Measurements from ENCODE around the gene NYAP2. TPM values are rescaled to one million over a fixed set of nuclear protein-coding genes. Genes with fewer than 3 reads are reported as not detected.

NYAP2 gene
- total RNA-seq, 1 donor from 2014 or later, result not detected

DNA sequence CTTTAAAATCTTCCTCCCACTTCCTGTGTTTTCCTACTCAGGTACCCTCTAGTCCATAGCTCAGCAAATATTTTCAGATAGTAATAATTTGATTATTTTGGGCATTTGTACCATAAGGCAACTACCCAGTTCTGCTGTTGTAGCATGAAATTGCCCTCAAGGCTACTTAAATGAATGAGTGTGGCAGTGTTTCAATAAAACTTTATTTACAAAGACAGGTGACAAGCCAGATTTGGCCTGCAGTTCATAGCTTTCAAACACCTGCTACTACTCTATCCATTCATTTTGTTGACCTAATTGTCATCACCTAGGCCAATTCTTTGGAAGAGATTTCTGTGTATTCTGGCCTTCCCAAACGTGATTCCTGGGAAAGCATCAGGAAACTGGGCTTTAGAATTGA, 28.9 kb downstream of the NYAP2 start:
- Histone ChIP-seq H3K4me3 (ENCODE audit: low read depth, low read length) (no peak overlapping the region), H3K36me3 (ENCODE audit: control insufficient read depth, insufficient read depth, low read length) (no peaks in the 10 kb centered on the region), H3K27me3 (ENCODE audit: control insufficient read depth, insufficient read depth, low read length) (no peaks in the 10 kb centered on the region)
- TF ChIP-seq, protein P1, sequence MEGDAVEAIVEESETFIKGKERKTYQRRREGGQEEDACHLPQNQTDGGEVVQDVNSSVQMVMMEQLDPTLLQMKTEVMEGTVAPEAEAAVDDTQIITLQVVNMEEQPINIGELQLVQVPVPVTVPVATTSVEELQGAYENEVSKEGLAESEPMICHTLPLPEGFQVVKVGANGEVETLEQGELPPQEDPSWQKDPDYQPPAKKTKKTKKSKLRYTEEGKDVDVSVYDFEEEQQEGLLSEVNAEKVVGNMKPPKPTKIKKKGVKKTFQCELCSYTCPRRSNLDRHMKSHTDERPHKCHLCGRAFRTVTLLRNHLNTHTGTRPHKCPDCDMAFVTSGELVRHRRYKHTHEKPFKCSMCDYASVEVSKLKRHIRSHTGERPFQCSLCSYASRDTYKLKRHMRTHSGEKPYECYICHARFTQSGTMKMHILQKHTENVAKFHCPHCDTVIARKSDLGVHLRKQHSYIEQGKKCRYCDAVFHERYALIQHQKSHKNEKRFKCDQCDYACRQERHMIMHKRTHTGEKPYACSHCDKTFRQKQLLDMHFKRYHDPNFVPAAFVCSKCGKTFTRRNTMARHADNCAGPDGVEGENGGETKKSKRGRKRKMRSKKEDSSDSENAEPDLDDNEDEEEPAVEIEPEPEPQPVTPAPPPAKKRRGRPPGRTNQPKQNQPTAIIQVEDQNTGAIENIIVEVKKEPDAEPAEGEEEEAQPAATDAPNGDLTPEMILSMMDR (IDR thresholded peaks at IDR 0.05; ENCODE audit: insufficient read depth, low read length, poor library complexity, severe bottlenecking), result no peak
- no peak for DNase-seq (ENCODE audit: low read depth)

- DNase-seq (ENCODE audit: low read depth), result peak; percentile 12
Measured at GRCh38 chr2:225429717-225430116, 30.2 kb downstream of the NYAP2 start.

GRCh38 chr2:225431105-225431863, 31.8 kb downstream of the NYAP2 start:
- no peak overlapping the region for H3K4me3 ChIP-seq (ENCODE audit: low read depth, low read length)
- no peak for DNase-seq (ENCODE audit: low read depth)
- H3K36me3 ChIP-seq (ENCODE audit: control insufficient read depth, insufficient read depth, low read length), result no peaks in the 10 kb centered on the region
- H3K27me3 ChIP-seq (ENCODE audit: control insufficient read depth, insufficient read depth, low read length), result no peaks in the 10 kb centered on the region
- TF ChIP-seq, protein P1 (IDR thresholded peaks at IDR 0.05; ENCODE audit: insufficient read depth, low read length, poor library complexity, severe bottlenecking), result no peak

More at GRCh38 chr2:225429717-225430116, 30.2 kb downstream of the NYAP2 start:
- no peaks in the 10 kb centered on the region for H3K27me3 ChIP-seq (ENCODE audit: control insufficient read depth, insufficient read depth, low read length)
- no peak overlapping the region for H3K4me3 ChIP-seq (ENCODE audit: low read depth, low read length)
- TF ChIP-seq, protein P1 (IDR thresholded peaks at IDR 0.05; ENCODE audit: insufficient read depth, low read length, poor library complexity, severe bottlenecking), result no peak
- H3K36me3 ChIP-seq (ENCODE audit: control insufficient read depth, insufficient read depth, low read length), result no peaks in the 10 kb centered on the region

DNA sequence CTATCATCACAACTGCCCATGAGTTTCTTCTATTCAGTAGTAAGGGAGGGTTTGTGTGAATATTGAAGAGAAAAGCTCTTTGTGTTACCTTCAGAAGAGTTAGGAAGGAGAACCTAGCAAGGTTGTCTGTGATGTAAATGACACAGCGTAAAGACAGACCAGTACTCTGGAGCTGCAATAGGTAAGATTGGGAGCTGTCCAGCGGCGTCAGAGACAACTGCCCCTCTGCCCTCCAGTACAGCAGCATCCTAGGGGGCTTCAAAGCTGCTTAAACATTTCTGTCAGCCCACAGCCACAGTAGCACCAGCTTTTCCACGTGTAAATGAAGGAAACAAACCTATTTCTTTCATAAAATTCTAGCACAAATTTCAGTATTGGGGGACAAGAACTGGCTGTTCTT, 34.5 kb downstream of the NYAP2 start:
- no peak for DNase-seq (ENCODE audit: low read depth)
- TF ChIP-seq, protein P1 (IDR thresholded peaks at IDR 0.05; ENCODE audit: insufficient read depth, low read length, poor library complexity, severe bottlenecking), result no peak
- Histone ChIP-seq H3K4me3 (ENCODE audit: low read depth, low read length) (no peak overlapping the region), H3K36me3 (ENCODE audit: control insufficient read depth, insufficient read depth, low read length) (no peaks in the 10 kb centered on the region), H3K27me3 (ENCODE audit: control insufficient read depth, insufficient read depth, low read length) (no peaks in the 10 kb centered on the region)

GRCh38 chr2:225437319-225437718, 37.8 kb downstream of the NYAP2 start:
- TF ChIP-seq, protein P1 (IDR thresholded peaks at IDR 0.05; ENCODE audit: insufficient read depth, low read length, poor library complexity, severe bottlenecking), result no peak
- Histone ChIP-seq H3K4me3 (ENCODE audit: low read depth, low read length) (no peak overlapping the region), H3K36me3 (ENCODE audit: control insufficient read depth, insufficient read depth, low read length) (no peaks in the 10 kb centered on the region), H3K27me3 (ENCODE audit: control insufficient read depth, insufficient read depth, low read length) (no peaks in the 10 kb centered on the region)
- DNase-seq (ENCODE audit: low read depth), result no peak

- no peak overlapping the region for H3K4me3 ChIP-seq (ENCODE audit: low read depth, low read length)
- H3K36me3 ChIP-seq (ENCODE audit: control insufficient read depth, insufficient read depth, low read length), result no peaks in the 10 kb centered on the region
- no peaks in the 10 kb centered on the region for H3K27me3 ChIP-seq (ENCODE audit: control insufficient read depth, insufficient read depth, low read length)
- DNase-seq (ENCODE audit: low read depth), result no peak
- TF ChIP-seq, protein P1 (IDR thresholded peaks at IDR 0.05; ENCODE audit: insufficient read depth, low read length, poor library complexity, severe bottlenecking), result no peak
Measured at GRCh38 chr2:225438248-225438647, 38.7 kb downstream of the NYAP2 start.
